Activated T-cell treated with anti-CD3 and anti-CD28 coated beads, Interleukin-2, amount 50 U/mL, for 48 hours (primary cell): Measurements from ENCODE around the gene EPG5.
"Not testable (repeated sequence)": the region's sequence is repeated elsewhere in the genome, so short reads cannot be mapped to it uniquely, and the experiment has no call there.

Experiments
- DNase-seq, 2 experiments: peaks; one replicate each; pipeline ENCODE4 v3.0.0-alpha.2; 2020

EPG5 gene

GRCh38 chr18:45863469-45863868 lies 103.7 kb downstream of the EPG5 start:
- no peak for DNase-seq

- no peak for DNase-seq
These were observed 105.2 kb downstream of the EPG5 start for GRCh38 chr18:45861926-45862325.

GRCh38 chr18:45860971-45861370 lies 106.2 kb downstream of the EPG5 start:
- no peak for DNase-seq

GRCh38 chr18:45860492-45860891 lies 106.6 kb downstream of the EPG5 start:
- DNase-seq = no peak

- no peak for DNase-seq
These were observed 107.8 kb downstream of the EPG5 start for GRCh38 chr18:45859334-45859733.

GRCh38 chr18:45856531-45856930 lies 110.6 kb downstream of the EPG5 start:
- DNase-seq = no peak

GRCh38 chr18:45854036-45854586 lies 113.0 kb downstream of the EPG5 start:
- DNase-seq = no peak

GRCh38 chr18:45852631-45853030 lies 114.5 kb downstream of the EPG5 start:
- DNase-seq = no peak

- no peak for DNase-seq
These were observed 115.8 kb downstream of the EPG5 start for GRCh38 chr18:45851161-45851925.

GRCh38 chr18:45850021-45850420 lies 117.1 kb downstream of the EPG5 start:
- DNase-seq = no peak

- DNase-seq = no peak
These were observed 117.6 kb downstream of the EPG5 start for GRCh38 chr18:45849529-45849928.

- not testable (repeated sequence) for DNase-seq
These were observed 118.5 kb downstream of the EPG5 start for GRCh38 chr18:45848643-45849042.

- DNase-seq = no peak
These were observed 120.0 kb downstream of the EPG5 start for GRCh38 chr18:45847119-45847518.

GRCh38 chr18:45845410-45845809 lies 121.7 kb downstream of the EPG5 start:
- no peak for DNase-seq

- DNase-seq = no peak
These were observed 122.2 kb downstream of the EPG5 start for GRCh38 chr18:45844938-45845337.

- DNase-seq = no peak
These were observed 124.1 kb downstream of the EPG5 start for GRCh38 chr18:45843019-45843418.

- no peak for DNase-seq
These were observed 125.2 kb downstream of the EPG5 start for GRCh38 chr18:45841765-45842442.

- DNase-seq = no peak
These were observed 125.9 kb downstream of the EPG5 start for GRCh38 chr18:45841060-45841764.

GRCh38 chr18:45839414-45840395 lies 127.4 kb downstream of the EPG5 start:
- peak in 1 of 2 experiments; percentile 50 for DNase-seq

GRCh38 chr18:45838302-45839070 lies 128.6 kb downstream of the EPG5 start:
- no peak for DNase-seq

GRCh38 chr18:45837283-45838070 lies 129.7 kb downstream of the EPG5 start:
- DNase-seq = peak; percentile 58 to 72
